Suppressor macrophage treated with lipopolysaccharide for 1 hour (primary cell): ENCODE measurements around the gene EFHD2.
A peak's percentile ranks its signal among the peaks of the same experiment; 100 is the strongest.
"Not testable (repeated sequence)": the region's sequence is repeated elsewhere in the genome, so short reads cannot be mapped to it uniquely, and the experiment has no call there.

Source experiments
- DNase-seq, 3 donors: peaks; one replicate each; pipeline ENCODE4 v3.0.0-alpha.2; 2020 to 2022

EFHD2 gene

GRCh38 chr1:15412843-15413242, 3.2 kb downstream of the EFHD2 start:
- no peak for DNase-seq

GRCh38 chr1:15413563-15414444, 4.1 kb downstream of the EFHD2 start:
- DNase-seq = no peak

GRCh38 chr1:15414445-15414983, 4.8 kb downstream of the EFHD2 start:
- no peak for DNase-seq

GRCh38 chr1:15417059-15417934, 7.6 kb downstream of the EFHD2 start:
- peak; percentile 90 to 94 (median 91) for DNase-seq

GRCh38 chr1:15418806-15419515, 9.3 kb downstream of the EFHD2 start:
- no peak for DNase-seq

GRCh38 chr1:15420853-15421465, 11.3 kb downstream of the EFHD2 start:
- DNase-seq = no peak

- DNase-seq = no peak
Observed at GRCh38 chr1:15422871-15423270, 13.2 kb downstream of the EFHD2 start.

- DNase-seq = no peak
Observed at GRCh38 chr1:15423355-15424077, 13.8 kb downstream of the EFHD2 start.

- no peak for DNase-seq
Observed at GRCh38 chr1:15424146-15424667, 14.5 kb downstream of the EFHD2 start.

- no peak for DNase-seq
Observed at GRCh38 chr1:15424981-15425380, 15.3 kb downstream of the EFHD2 start.

GRCh38 chr1:15425521-15425920, 15.8 kb downstream of the EFHD2 start:
- DNase-seq = no peak

- DNase-seq = no peak
Observed at GRCh38 chr1:15425958-15426357, 16.3 kb downstream of the EFHD2 start.

- peak; percentile 40 to 54 (median 46) for DNase-seq
Observed at GRCh38 chr1:15426492-15427279, 17.0 kb downstream of the EFHD2 start.

- DNase-seq = no peak
Observed at GRCh38 chr1:15427280-15427666, 17.6 kb downstream of the EFHD2 start.

- not testable (repeated sequence) for DNase-seq
Observed at GRCh38 chr1:15428252-15428651, 18.6 kb downstream of the EFHD2 start.

- no peak for DNase-seq
Observed at GRCh38 chr1:15428815-15429435, 19.2 kb downstream of the EFHD2 start.

GRCh38 chr1:15429701-15430149, 20.0 kb downstream of the EFHD2 start:
- peak; percentile 83 to 94 (median 92) for DNase-seq

GRCh38 chr1:15430787-15431570, 21.3 kb downstream of the EFHD2 start:
- DNase-seq = peak; percentile 76 to 82 (median 79)

GRCh38 chr1:15431571-15431948, 21.9 kb downstream of the EFHD2 start:
- no peak for DNase-seq
